CD4-positive, CD25-positive, alpha-beta regulatory T cell (primary cell): ENCODE measurements around the gene STON1. TPM values are rescaled to one million over a fixed set of nuclear protein-coding genes. Genes with fewer than 3 reads are reported as not detected.
"Not testable (repeated sequence)": the region's sequence is repeated elsewhere in the genome, so short reads cannot be mapped to it uniquely, and the experiment has no call there.

Experiments
- ATAC-seq, 2 donors: fragments of 150-1000 bp; cut with Tn5 transposase; one replicate each; pipeline ENCODE4 v1.10.0; 2021; ENCODE audit warnings: low read depth in 2 of 2, moderate number of reproducible peaks in 2 of 2, moderate library complexity in 1 of 2
- DNase-seq, 3 donors: peaks; one replicate each; pipeline versions ENCODE4 v3.0.0 to v3.0.0-alpha.2; 2012 to 2022; ENCODE audit warnings: mixed read lengths in 1 of 3
- H3K27ac ChIP-seq: one replicate; pipeline ENCODE4 v1.7.0; 2013; ENCODE audit warnings: mild to moderate bottlenecking, low read length; ENCODE audit not compliant: insufficient read depth, poor library complexity, severe bottlenecking
- H3K27me3 ChIP-seq: one replicate; pipeline ENCODE4 v1.7.0; 2013; ENCODE audit warnings: low read length; ENCODE audit not compliant: control insufficient read depth, insufficient read depth
- H3K36me3 ChIP-seq: one replicate; pipeline ENCODE4 v1.7.0; 2013; ENCODE audit warnings: mild to moderate bottlenecking, low read length, moderate library complexity; ENCODE audit not compliant: control insufficient read depth, insufficient read depth
- H3K4me1 ChIP-seq: 2 replicates; pipeline ENCODE4 v1.7.0; 2013; ENCODE audit warnings: mild to moderate bottlenecking, low read length; ENCODE audit not compliant: insufficient read depth, control insufficient read depth, poor library complexity, severe bottlenecking
- H3K4me3 ChIP-seq: one replicate; pipeline ENCODE4 v1.7.0; 2013; ENCODE audit warnings: low read depth, mild to moderate bottlenecking, low read length, moderate library complexity
- H3K9me3 ChIP-seq, 2 experiments: 1 replicate in 1 of 2; 2 replicates in 1 of 2; pipeline ENCODE4 v1.7.0; 2013; ENCODE audit warnings: low read length in 2 of 2, mild to moderate bottlenecking in 1 of 2, moderate library complexity in 1 of 2; ENCODE audit not compliant: control insufficient read depth in 2 of 2
- H3K27ac Mint-ChIP-seq, 3 donors: one replicate each; pipeline ENCODE4 v1.8.0; 2020 to 2022; ENCODE audit warnings: mild to moderate bottlenecking in 3 of 3, mixed read lengths in 3 of 3, moderate library complexity in 2 of 3
- H3K27me3 Mint-ChIP-seq: one replicate; pipeline ENCODE4 v1.8.0; 2022; ENCODE audit warnings: mild to moderate bottlenecking, mixed read lengths
- H3K36me3 Mint-ChIP-seq: one replicate; pipeline ENCODE4 v1.8.0; 2020; ENCODE audit warnings: mixed read lengths
- H3K4me1 Mint-ChIP-seq, 4 donors: one replicate each; pipeline ENCODE4 v1.8.0; 2020 to 2022; ENCODE audit warnings: mixed read lengths in 4 of 4, mild to moderate bottlenecking in 1 of 4
- H3K4me3 Mint-ChIP-seq, 4 donors: one replicate each; pipeline ENCODE4 v1.8.0; 2020 to 2022; ENCODE audit warnings: mild to moderate bottlenecking in 4 of 4, mixed read lengths in 4 of 4, moderate library complexity in 3 of 4
- H3K9me3 Mint-ChIP-seq, 7 donors: one replicate each; pipeline ENCODE4 v1.8.0; 2020 to 2022; ENCODE audit warnings: mixed read lengths in 7 of 7, mild to moderate bottlenecking in 3 of 7, moderate library complexity in 2 of 7
- polyA plus RNA-seq, 4 donors: library from polyadenylated mRNA; unstranded; fragments of 300-500 nt; fragmentation: Illumina TruSeq; gene quantifications; one replicate each; pipeline ENCODE4 v1.2.3, GENCODE V29; 2021
- total RNA-seq: library from RNA; stranded (reverse); gene quantifications from one replicate; pipeline ENCODE4 v1.2.3, GENCODE V29; 2022

Gene STON1
- total and polyA plus RNA-seq, 5 donors from 2014 or later: 0.07 to 3.4 (median 0.17) TPM

- Mint-ChIP-seq H3K27ac (no peak overlapping the region), H3K4me3 (no peak overlapping the region), H3K27me3 (peaks cover 10% of the 10 kb centered on the region), H3K9me3 (no peaks in the 10 kb centered on the region), H3K36me3 (no peaks in the 10 kb centered on the region), H3K4me1 (peaks cover 0 to 4% (median 0%) of the 10 kb centered on the region in 4 donors)
- ATAC-seq (no peak), DNase-seq (no peak)
- Histone ChIP-seq H3K27me3 (no peaks in the 10 kb centered on the region), H3K4me1 (no peaks in the 10 kb centered on the region), H3K36me3 (no peaks in the 10 kb centered on the region), H3K9me3 (no peaks in the 10 kb centered on the region), H3K4me3 (no peak overlapping the region), H3K27ac (no peak overlapping the region)
Measured at GRCh38 chr2:48601349-48601748, 71.4 kb downstream of the STON1 start.

- Mint-ChIP-seq H3K4me3 (no peak overlapping the region), H3K9me3 (no peaks in the 10 kb centered on the region), H3K27ac (no peak overlapping the region), H3K4me1 (no peaks in the 10 kb centered on the region), H3K36me3 (no peaks in the 10 kb centered on the region), H3K27me3 (peaks cover 6% of the 10 kb centered on the region)
- no peaks in the 10 kb centered on the region for H3K36me3 ChIP-seq
- DNase-seq: no peak
- ATAC-seq: no peak
- no peak overlapping the region for H3K27ac ChIP-seq
- H3K9me3 ChIP-seq: no peaks in the 10 kb centered on the region
- no peaks in the 10 kb centered on the region for H3K4me1 ChIP-seq
- no peaks in the 10 kb centered on the region for H3K27me3 ChIP-seq
- H3K4me3 ChIP-seq: no peak overlapping the region
Measured at GRCh38 chr2:48605482-48606175, 75.7 kb downstream of the STON1 start.

- no peaks in the 10 kb centered on the region for H3K4me1 ChIP-seq
- peaks cover 1% of the 10 kb centered on the region for H3K27me3 ChIP-seq
- no peaks in the 10 kb centered on the region for H3K9me3 ChIP-seq
- H3K9me3 Mint-ChIP-seq: no peaks in the 10 kb centered on the region
- no peaks in the 10 kb centered on the region for H3K36me3 Mint-ChIP-seq
- ATAC-seq (no peak), DNase-seq (no peak)
- H3K27ac ChIP-seq: no peak overlapping the region
- peaks cover 6% of the 10 kb centered on the region for H3K27me3 Mint-ChIP-seq
- H3K4me3 ChIP-seq: no peak overlapping the region
- H3K4me1 Mint-ChIP-seq: no peaks in the 10 kb centered on the region
- H3K4me3 Mint-ChIP-seq: no peak overlapping the region
- H3K36me3 ChIP-seq: no peaks in the 10 kb centered on the region
- no peak overlapping the region for H3K27ac Mint-ChIP-seq
Measured at GRCh38 chr2:48607307-48608014, 77.5 kb downstream of the STON1 start.

GRCh38 chr2:48613211-48613610 lies 83.3 kb downstream of the STON1 start:
- Histone ChIP-seq H3K4me1 (no peaks in the 10 kb centered on the region), H3K4me3 (no peak overlapping the region), H3K27me3 (peaks cover 1% of the 10 kb centered on the region), H3K36me3 (no peaks in the 10 kb centered on the region), H3K9me3 (no peaks in the 10 kb centered on the region), H3K27ac (no peak overlapping the region)
- Mint-ChIP-seq H3K27me3 (peaks cover 4% of the 10 kb centered on the region), H3K27ac (no peak overlapping the region), H3K9me3 (peaks cover 0 to 4% (median 0%) of the 10 kb centered on the region in 7 donors), H3K36me3 (no peaks in the 10 kb centered on the region), H3K4me3 (no peak overlapping the region), H3K4me1 (no peaks in the 10 kb centered on the region)
- no peak for ATAC-seq
- DNase-seq: no peak

GRCh38 chr2:48614581-48614980 lies 84.6 kb downstream of the STON1 start:
- DNase-seq, H3K36me3 Mint-ChIP-seq: not testable (repeated sequence)
- peaks cover 13% of the 10 kb centered on the region for H3K27me3 Mint-ChIP-seq

GRCh38 chr2:48617618-48618017 lies 87.7 kb downstream of the STON1 start, which contains the start of gene GTF2A1L:
Gene GTF2A1L, plus strand, starts transcription at chr2:48617856. Its CDS starts 19 bp downstream, at chr2:48617875.
- Histone ChIP-seq H3K36me3 (no peaks in the 10 kb centered on the region), H3K9me3 (no peaks in the 10 kb centered on the region), H3K4me3 (no peak within 1 kb of the TSS), H3K27ac (no peak within 1 kb of the TSS), H3K27me3 (no peaks in the 10 kb centered on the region), H3K4me1 (no peaks in the 10 kb centered on the region)
- Mint-ChIP-seq H3K36me3 (no peaks in the 10 kb centered on the region), H3K27me3 (peaks cover 19% of the 10 kb centered on the region), H3K4me1 (no peaks in the 10 kb centered on the region), H3K4me3 (no peak within 1 kb of the TSS), H3K9me3 (peaks cover 0 to 4% (median 0%) of the 10 kb centered on the region in 7 donors), H3K27ac (peak within 1 kb of the TSS in 1 of 3 donors; percentile 23)
- ATAC-seq (no peak), DNase-seq (no peak)

More at GRCh38 chr2:48614581-48614980, 84.6 kb downstream of the STON1 start:
- not testable (repeated sequence) for H3K4me3 Mint-ChIP-seq, H3K27ac Mint-ChIP-seq, H3K27ac ChIP-seq, H3K27me3 ChIP-seq, H3K9me3 Mint-ChIP-seq, ATAC-seq, H3K9me3 ChIP-seq, H3K4me3 ChIP-seq, H3K4me1 ChIP-seq, H3K36me3 ChIP-seq, H3K4me1 Mint-ChIP-seq

GRCh38 chr2:48619526-48619925 lies 89.6 kb downstream of the STON1 start:
- no peak for DNase-seq
- H3K27ac ChIP-seq: no peak overlapping the region
- H3K4me1 Mint-ChIP-seq: no peaks in the 10 kb centered on the region
- H3K4me3 Mint-ChIP-seq: no peak overlapping the region
- H3K9me3 Mint-ChIP-seq: no peaks in the 10 kb centered on the region
- no peaks in the 10 kb centered on the region for H3K36me3 ChIP-seq
- peaks cover 0 to 1% of the 10 kb centered on the region in 2 experiments for H3K9me3 ChIP-seq
- H3K4me1 ChIP-seq: no peaks in the 10 kb centered on the region
- peaks cover 2% of the 10 kb centered on the region for H3K27me3 ChIP-seq
- no peaks in the 10 kb centered on the region for H3K36me3 Mint-ChIP-seq
- H3K4me3 ChIP-seq: no peak overlapping the region
- ATAC-seq: no peak
- peaks cover 20% of the 10 kb centered on the region for H3K27me3 Mint-ChIP-seq
- no peak overlapping the region for H3K27ac Mint-ChIP-seq
